ENCODE results near the gene HJV.
"Not testable (repeated sequence)": the region's sequence is repeated elsewhere in the genome, so short reads cannot be mapped to it uniquely, and the experiment has no call there.

DNA sequence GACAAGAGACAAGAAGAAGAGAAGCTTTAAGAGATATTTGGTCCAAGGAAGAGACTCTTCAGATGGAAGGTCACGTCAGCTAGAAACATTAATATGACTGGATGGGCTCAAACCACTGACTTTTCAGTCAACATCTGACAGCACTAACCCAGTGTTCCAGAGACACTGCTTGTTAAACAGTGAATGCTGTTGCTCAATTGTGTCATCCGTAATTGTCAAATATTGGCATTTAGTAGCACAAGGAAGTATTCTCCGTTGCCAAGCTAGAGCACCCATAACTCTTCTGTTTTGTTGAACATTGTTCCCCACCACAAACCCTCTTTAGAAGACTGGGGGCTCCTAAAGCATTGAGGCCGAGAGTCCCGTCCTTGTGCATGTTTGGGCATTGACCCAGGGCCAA lies 37.6 kb upstream of the HJV start:
- not testable (repeated sequence) for TF ChIP-seq POLR2A, POLR2AphosphoS5, TAF1, SPI1 (IDR thresholded peaks at IDR 0.05; ENCODE audit: low read depth, low read length)

Data from GM12891 (cell line).